Endothelial cell of umbilical vein (primary cell): ENCODE measurements around the gene LRRFIP2. TPM values are rescaled to one million over a fixed set of nuclear protein-coding genes. Genes with fewer than 3 reads are reported as not detected.
A peak's percentile ranks its signal among the peaks of the same experiment; 100 is the strongest.

Experiments
- BruUV-seq: library from RNA; stranded (reverse); fragments of 400-500 nt; replicated peaks from 2 replicates; lab custom pipeline; 2021; lab: Mats Ljungman, UMichigan
- CTCF ChIA-PET: fragments of 300-600, 350-600 bp; sonication (Branson Sonifier 250); formaldehyde crosslinking; loops from one replicate; lab custom pipeline; 2021; ENCODE audit warnings: antibody characterized with exemption, inconsistent platforms; lab: Charles Lee
- POLR2A ChIA-PET: fragments of 300-600, 350-600 bp; sonication (Branson Sonifier 250); formaldehyde crosslinking; loops from one replicate; lab custom pipeline; 2021; ENCODE audit warnings: antibody characterized with exemption, inconsistent platforms; lab: Charles Lee
- DNase-seq: peaks from one replicate; pipeline ENCODE4 v3.0.0-alpha.2; 2011; ENCODE audit warnings: low read depth, low spot score
- FAIRE-seq: peaks from 2 replicates; lab custom pipeline; 2011; peaks lifted over from hg19 to GRCh38; lab: Jason Lieb, UNC
- H2AFZ ChIP-seq: 2 replicates; pipeline ENCODE4 v1.6.0; 2012; ENCODE audit warnings: low read depth, low read length, control low read depth, inconsistent platforms
- H3K27ac ChIP-seq: 2 replicates; pipeline ENCODE4 v1.5.1; 2011; ENCODE audit warnings: low read depth, mild to moderate bottlenecking, control low read depth, low read length, moderate library complexity; ENCODE audit not compliant: insufficient read depth
- H3K27me3 ChIP-seq, 2 experiments: 2 replicates each; pipeline versions ENCODE4 v1.6.0 to v1.6.1; 2011; ENCODE audit warnings: low read length in 2 of 2, mixed read lengths in 1 of 2; ENCODE audit not compliant: control insufficient read depth in 2 of 2, insufficient read depth in 2 of 2
- H3K36me3 ChIP-seq, 2 experiments: 2 replicates in 1 of 2; 3 replicates in 1 of 2; pipeline ENCODE4 v1.5.1; 2011; ENCODE audit warnings: low read length in 2 of 2, mild to moderate bottlenecking in 1 of 2, moderate library complexity in 1 of 2; ENCODE audit not compliant: control insufficient read depth in 2 of 2, insufficient read depth in 2 of 2; ENCODE audit errors: extremely low read depth in 1 of 2
- H3K4me1 ChIP-seq: 3 replicates; pipeline ENCODE4 v1.5.1; 2011; ENCODE audit warnings: mild to moderate bottlenecking, low read length; ENCODE audit not compliant: control insufficient read depth, insufficient read depth; ENCODE audit errors: extremely low read depth
- H3K4me2 ChIP-seq: 2 replicates; pipeline ENCODE4 v1.6.1; 2011; ENCODE audit warnings: low read length, control low read depth, mixed read lengths; ENCODE audit not compliant: insufficient read depth
- H3K4me3 ChIP-seq, 3 experiments: fragments of 200-600 bp in 1 of 3; sonication (generic), shearing (Covaris generic) in 1 of 3; replicated peaks in 1 of 3; 2 replicates each; pipeline ENCODE4 v1.5.1; 2011 to 2016; ENCODE audit warnings: control low read depth in 3 of 3, low read length in 3 of 3, mild to moderate bottlenecking in 2 of 3, inconsistent platforms in 1 of 3, low read depth in 1 of 3, moderate library complexity in 1 of 3; ENCODE audit not compliant: insufficient read depth in 1 of 3
- H3K79me2 ChIP-seq: 2 replicates; pipeline ENCODE4 v1.6.0; 2012; ENCODE audit warnings: low read length, inconsistent platforms; ENCODE audit not compliant: control insufficient read depth, insufficient read depth
- H3K9ac ChIP-seq: replicated peaks from 2 replicates; pipeline ENCODE3; 2011; ENCODE audit warnings: low read length, control low read depth; ENCODE audit not compliant: insufficient read depth; ENCODE audit errors: extremely low read depth
- H3K9me1 ChIP-seq: replicated peaks from 3 replicates; pipeline ENCODE4 v1.6.0; 2011; ENCODE audit warnings: mild to moderate bottlenecking, low read length; ENCODE audit not compliant: control insufficient read depth, insufficient read depth; ENCODE audit errors: extremely low read depth
- H3K9me3 ChIP-seq: replicated peaks from 2 replicates; pipeline ENCODE4 v1.5.1; 2012; ENCODE audit warnings: low read length, inconsistent platforms; ENCODE audit not compliant: control insufficient read depth, insufficient read depth
- H4K20me1 ChIP-seq: replicated peaks from 2 replicates; pipeline ENCODE3; 2011; ENCODE audit warnings: mild to moderate bottlenecking, low read length; ENCODE audit not compliant: control insufficient read depth, insufficient read depth; ENCODE audit errors: extremely low read depth
- EZH2 ChIP-seq: IDR thresholded peaks from 2 replicates; pipeline ENCODE4 v1.6.1; 2012; ENCODE audit warnings: borderline replicate concordance, low read depth, mild to moderate bottlenecking, moderate library complexity, low read length, inconsistent platforms; ENCODE audit not compliant: severe bottlenecking
- FOS ChIP-seq: IDR thresholded peaks from 2 replicates; pipeline ENCODE4 v1.6.1; 2011; ENCODE audit warnings: mild to moderate bottlenecking, low read length, moderate library complexity, borderline replicate concordance; ENCODE audit not compliant: insufficient read depth
- GATA2 ChIP-seq: IDR thresholded peaks from 2 replicates; pipeline ENCODE4 v1.7.0; 2011; ENCODE audit warnings: low read depth, mild to moderate bottlenecking, moderate library complexity, mixed read lengths, low read length; ENCODE audit not compliant: insufficient read length, insufficient read depth
- JUN ChIP-seq: IDR thresholded peaks from 2 replicates; pipeline ENCODE4 v1.6.1; 2011; ENCODE audit warnings: borderline replicate concordance, low read depth; ENCODE audit not compliant: insufficient read length, insufficient read depth
- MYC ChIP-seq: IDR thresholded peaks from one replicate; pipeline ENCODE4 v1.6.1; 2011; ENCODE audit warnings: mild to moderate bottlenecking, low read depth, low read length
- POLR2A ChIP-seq: IDR thresholded peaks from 2 replicates; pipeline ENCODE4 v1.6.1; 2012; ENCODE audit warnings: low read depth, mild to moderate bottlenecking, control low read depth, low read length
- POLR2AphosphoS5 ChIP-seq: IDR thresholded peaks from 2 replicates; pipeline ENCODE4 v1.6.1; 2012; ENCODE audit warnings: low read depth, mild to moderate bottlenecking, control low read depth, low read length, moderate library complexity; ENCODE audit not compliant: insufficient read depth
- dilution Hi-C: fragments of 300-500 bp; cut with MboI; formaldehyde crosslinking; loops from one replicate; pipeline ENCODE4 v1.15.0; 2019; ENCODE audit warnings: low sequenced_read_pairs; ENCODE audit not compliant: extremely low pct_ligation_motif_present
- intact Hi-C: fragments of 100-400 bp; cut with micrococcal nuclease; formaldehyde crosslinking; loops from one replicate; pipeline ENCODE4 v1.10.0; 2022
- polyA plus RNA-seq, 4 experiments: library from polyadenylated mRNA; depleted of rRNA in 3 of 4; stranded (reverse) in 3 of 4; unstranded in 1 of 4; fragments of >200 nt; gene quantifications; 2 replicates each; pipeline versions ENCODE4 v1.2.1 to v1.2.3, GENCODE V29; 2011 to 2012; ENCODE audit warnings: missing spikeins in 1 of 4
- total RNA-seq: library from RNA; stranded (reverse); gene quantifications from 2 replicates; pipeline ENCODE4 v1.2.3, GENCODE V29; 2021
- TF ChIP-seq, protein P1 (sequence below): IDR thresholded peaks from 2 replicates; pipeline ENCODE4 v1.6.1; 2011; ENCODE audit not compliant: insufficient read depth, insufficient read length
- TF ChIP-seq, protein P2 (sequence below), 2 donors: IDR thresholded peaks; 1 replicate in 1 of 2; 2 replicates in 1 of 2; pipeline ENCODE4 v1.5.1; 2011; ENCODE audit warnings: low read length in 2 of 2, mild to moderate bottlenecking in 2 of 2, moderate library complexity in 2 of 2, control low read depth in 1 of 2, inconsistent platforms in 1 of 2, low read depth in 1 of 2; ENCODE audit not compliant: insufficient read depth in 1 of 2; ENCODE audit errors: extremely low read depth in 1 of 2

LRRFIP2 gene
- total and polyA plus RNA-seq, 2 donors (not counting 3 experiments of a cell fraction or from before 2014, with no cell fraction given) = 20.8 to 78.9 TPM

DNA sequence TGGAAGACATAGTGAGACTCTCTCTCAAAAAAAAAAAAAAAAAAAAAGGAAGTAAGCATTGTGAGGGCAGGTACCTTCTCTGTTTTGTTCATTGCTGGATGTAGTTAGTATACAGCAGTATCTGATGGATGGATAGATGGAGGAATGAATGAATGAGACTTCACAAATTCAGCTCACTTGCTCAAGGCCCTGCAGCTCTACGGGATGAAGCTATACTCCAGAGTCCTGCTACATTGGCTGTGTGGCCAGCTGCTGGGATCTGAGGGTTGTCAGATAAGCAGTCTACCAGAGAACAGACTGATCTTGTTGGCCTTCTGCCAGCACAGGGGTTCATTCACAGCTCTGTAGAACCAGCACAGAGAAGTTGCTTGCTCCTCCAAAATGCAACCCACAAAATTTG, 146.1 kb downstream of the LRRFIP2 start:
- CTCF ChIA-PET = interaction anchor here (0.9 to 7.6 kb wide), 2 partner anchors 31 to 187 kb away, joined by 3 to 141 read pairs; no protein-coding TSS in a partner anchor
- POLR2A ChIA-PET = interaction anchor here (0.6 kb wide), 2 partner anchors 17 to 50 kb away, joined by 3 to 4 read pairs; no protein-coding TSS in a partner anchor
- Histone ChIP-seq H3K4me2 (no peak overlapping the region), H3K27ac (no peak overlapping the region), H3K79me2 (no peaks in the 10 kb centered on the region), H3K36me3 (peaks cover 9 to 10% of the 10 kb centered on the region in 2 experiments), H3K9me1 (no peaks in the 10 kb centered on the region), H3K4me1 (no peaks in the 10 kb centered on the region), H3K4me3 (no peak overlapping the region), H4K20me1 (no peaks in the 10 kb centered on the region), H3K9me3 (no peaks in the 10 kb centered on the region), H3K27me3 (no peaks in the 10 kb centered on the region), H3K9ac (no peak overlapping the region), H2AFZ (no peak overlapping the region)
- DNase-seq (peak; percentile 18), FAIRE-seq (no peak)
- TF ChIP-seq, protein P1, sequence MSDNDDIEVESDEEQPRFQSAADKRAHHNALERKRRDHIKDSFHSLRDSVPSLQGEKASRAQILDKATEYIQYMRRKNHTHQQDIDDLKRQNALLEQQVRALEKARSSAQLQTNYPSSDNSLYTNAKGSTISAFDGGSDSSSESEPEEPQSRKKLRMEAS = no peak
- no peak for TF ChIP-seq POLR2AphosphoS5
- intact Hi-C loops = no loop called here
- dilution Hi-C loops = no loop called here
- no TSS peak for BruUV-seq

DNA sequence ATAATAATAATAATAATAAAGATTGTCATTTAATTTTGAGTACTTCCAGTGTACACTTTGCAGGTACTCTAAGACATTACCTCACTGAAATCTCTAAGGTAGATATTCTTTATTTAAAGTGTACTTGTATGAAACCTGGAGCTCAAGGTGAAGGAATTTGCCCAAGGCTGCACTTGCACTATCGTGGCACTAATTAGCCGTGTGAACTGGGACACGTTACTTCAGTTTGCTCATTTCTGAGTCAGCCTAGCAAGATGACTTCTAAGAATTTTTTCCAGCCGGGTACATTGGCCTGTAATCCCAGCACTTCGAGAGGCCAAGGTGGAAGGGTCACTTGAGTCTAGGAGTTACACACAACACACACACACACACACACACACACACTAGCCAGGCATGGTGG, 147.5 kb downstream of the LRRFIP2 start:
- no peaks in the 10 kb centered on the region for H3K9me3 ChIP-seq
- no peaks in the 10 kb centered on the region for H4K20me1 ChIP-seq
- DNase-seq (no peak), FAIRE-seq (no peak)
- dilution Hi-C loops = no loop called here
- H3K36me3 ChIP-seq = peaks cover 13% of the 10 kb centered on the region in 2 experiments
- H3K79me2 ChIP-seq = no peaks in the 10 kb centered on the region
- ChIA-PET POLR2A (no interaction called here), CTCF (interaction anchor here (7.6 kb wide), 1 partner anchor 188 kb away, joined by 141 read pairs; no protein-coding TSS in a partner anchor)
- no peaks in the 10 kb centered on the region for H3K27me3 ChIP-seq
- no peak overlapping the region for H3K4me3 ChIP-seq
- H3K4me1 ChIP-seq = no peaks in the 10 kb centered on the region
- H3K9ac ChIP-seq = no peak overlapping the region
- intact Hi-C loops = no loop called here
- H2AFZ ChIP-seq = no peak overlapping the region
- BruUV-seq = no TSS peak
- no peak for TF ChIP-seq JUN
- TF ChIP-seq, protein P2, sequence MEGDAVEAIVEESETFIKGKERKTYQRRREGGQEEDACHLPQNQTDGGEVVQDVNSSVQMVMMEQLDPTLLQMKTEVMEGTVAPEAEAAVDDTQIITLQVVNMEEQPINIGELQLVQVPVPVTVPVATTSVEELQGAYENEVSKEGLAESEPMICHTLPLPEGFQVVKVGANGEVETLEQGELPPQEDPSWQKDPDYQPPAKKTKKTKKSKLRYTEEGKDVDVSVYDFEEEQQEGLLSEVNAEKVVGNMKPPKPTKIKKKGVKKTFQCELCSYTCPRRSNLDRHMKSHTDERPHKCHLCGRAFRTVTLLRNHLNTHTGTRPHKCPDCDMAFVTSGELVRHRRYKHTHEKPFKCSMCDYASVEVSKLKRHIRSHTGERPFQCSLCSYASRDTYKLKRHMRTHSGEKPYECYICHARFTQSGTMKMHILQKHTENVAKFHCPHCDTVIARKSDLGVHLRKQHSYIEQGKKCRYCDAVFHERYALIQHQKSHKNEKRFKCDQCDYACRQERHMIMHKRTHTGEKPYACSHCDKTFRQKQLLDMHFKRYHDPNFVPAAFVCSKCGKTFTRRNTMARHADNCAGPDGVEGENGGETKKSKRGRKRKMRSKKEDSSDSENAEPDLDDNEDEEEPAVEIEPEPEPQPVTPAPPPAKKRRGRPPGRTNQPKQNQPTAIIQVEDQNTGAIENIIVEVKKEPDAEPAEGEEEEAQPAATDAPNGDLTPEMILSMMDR (IDR thresholded peaks at IDR 0.05; ENCODE audit: extremely low read depth in 1 of 2, insufficient read depth in 1 of 2, low read depth in 1 of 2, low read length in 2 of 2) = no peak
- TF ChIP-seq POLR2A = no peak
- no peak for TF ChIP-seq MYC
- TF ChIP-seq EZH2 = no peak
- TF ChIP-seq FOS = no peak
- no peak for TF ChIP-seq GATA2
- TF ChIP-seq, protein P1 = no peak
- no peak for TF ChIP-seq POLR2AphosphoS5
- no peaks in the 10 kb centered on the region for H3K9me1 ChIP-seq
- H3K27ac ChIP-seq = no peak overlapping the region
- H3K4me2 ChIP-seq = no peak overlapping the region
